GM19397 (cell line): ENCODE data around the gene FILIP1L.

Experiments
- ATAC-seq: cut with Tn5 transposase; IDR thresholded peaks from one replicate; pipeline ENCODE4 v1.9.1; 2021; ENCODE audit warnings: mild to moderate bottlenecking, moderate library complexity; ENCODE audit not compliant: unreplicated experiment

Gene FILIP1L

GRCh38 chr3:100019719-100020118 is 94.6 kb downstream of the FILIP1L start:
- no peak for ATAC-seq

- no peak for ATAC-seq
These were observed 95.5 kb downstream of the FILIP1L start for GRCh38 chr3:100018806-100019205.

GRCh38 chr3:100010087-100010417 is 104.2 kb downstream of the FILIP1L start:
- ATAC-seq: no peak

GRCh38 chr3:100009276-100010086 is 104.8 kb downstream of the FILIP1L start:
- ATAC-seq: no peak

GRCh38 chr3:100008081-100008698 is 106.1 kb downstream of the FILIP1L start:
- ATAC-seq: no peak

GRCh38 chr3:100007313-100007712 is 107.0 kb downstream of the FILIP1L start:
- ATAC-seq: no peak

- ATAC-seq: no peak
These were observed 107.6 kb downstream of the FILIP1L start for GRCh38 chr3:100006570-100007271.

GRCh38 chr3:100005665-100006393 is 108.5 kb downstream of the FILIP1L start:
- no peak for ATAC-seq

- ATAC-seq: no peak
These were observed 109.4 kb downstream of the FILIP1L start for GRCh38 chr3:100004931-100005330.

- no peak for ATAC-seq
These were observed 110.4 kb downstream of the FILIP1L start for GRCh38 chr3:100003609-100004503.

- no peak for ATAC-seq
These were observed 111.5 kb downstream of the FILIP1L start for GRCh38 chr3:100002599-100003350.

- no peak for ATAC-seq
These were observed 112.6 kb downstream of the FILIP1L start for GRCh38 chr3:100001526-100002270.

- ATAC-seq: no peak
These were observed 113.2 kb downstream of the FILIP1L start for GRCh38 chr3:100001083-100001482.

- no peak for ATAC-seq
These were observed 114.8 kb downstream of the FILIP1L start for GRCh38 chr3:99999536-99999935.

- no peak for ATAC-seq
These were observed 117.0 kb downstream of the FILIP1L start for GRCh38 chr3:99997293-99997692.

- no peak for ATAC-seq
These were observed 124.1 kb downstream of the FILIP1L start for GRCh38 chr3:99990179-99990578.

- no peak for ATAC-seq
These were observed 129.6 kb downstream of the FILIP1L start for GRCh38 chr3:99984668-99985067.

GRCh38 chr3:99984139-99984538 is 130.2 kb downstream of the FILIP1L start:
- no peak for ATAC-seq

GRCh38 chr3:99982650-99983049 is 131.7 kb downstream of the FILIP1L start:
- no peak for ATAC-seq
